Measurements from ENCODE around the gene RAB30.
"Not testable (repeated sequence)": the region's sequence is repeated elsewhere in the genome, so short reads cannot be mapped to it uniquely, and the experiment has no call there.

RAB30 gene

GRCh38 chr11:82945682-82946081, 126.0 kb downstream of the RAB30 start:
- Histone ChIP-seq H3K36me3 (ENCODE audit: low read length) (no peaks in the 10 kb centered on the region), H3K27me3 (ENCODE audit: low read length) (no peaks in the 10 kb centered on the region), H3K9me2 (replicated peaks; ENCODE audit: insufficient read depth, low read length) (no peaks in the 10 kb centered on the region), H3K4me3 (ENCODE audit: insufficient read depth, low read length, poor library complexity, severe bottlenecking) (no peak overlapping the region), H3K9me3 (ENCODE audit: insufficient read depth, low read length) (no peaks in the 10 kb centered on the region), H3K9ac (ENCODE audit: low read length) (no peak overlapping the region), H2AFZ (ENCODE audit: low read depth, low read length, severe bottlenecking) (no peak overlapping the region), H3F3A (ENCODE audit: insufficient read depth) (peaks cover 9% of the 10 kb centered on the region; the same call in 1 of the 2 replicates), H3K4me2 (ENCODE audit: low read depth, low read length, poor library complexity, severe bottlenecking) (no peak overlapping the region), H3K27ac (ENCODE audit: low read depth, low read length) (no peak overlapping the region), H4K20me1 (ENCODE audit: low read depth, low read length) (no peaks in the 10 kb centered on the region), H3K79me2 (ENCODE audit: insufficient read depth, low read length) (no peaks in the 10 kb centered on the region)
- TF ChIP-seq CTCF (IDR thresholded peaks at IDR 0.05; ENCODE audit: insufficient read depth, low read length, poor library complexity, severe bottlenecking) (no peak), EZH2phosphoT487 (conservative IDR thresholded peaks at IDR 0.05; ENCODE audit: low read length) (no peak)

GRCh38 chr11:82945041-82945440, 126.7 kb downstream of the RAB30 start:
- not testable (repeated sequence) for H3K9me2 ChIP-seq (replicated peaks; ENCODE audit: insufficient read depth, low read length); H3K4me3 ChIP-seq (ENCODE audit: insufficient read depth, low read length, poor library complexity, severe bottlenecking); H3K27ac ChIP-seq (ENCODE audit: low read depth, low read length); H3K79me2 ChIP-seq (ENCODE audit: insufficient read depth, low read length); H4K20me1 ChIP-seq (ENCODE audit: low read depth, low read length); H3F3A ChIP-seq (ENCODE audit: insufficient read depth); H3K9ac ChIP-seq (ENCODE audit: low read length); H2AFZ ChIP-seq (ENCODE audit: low read depth, low read length, severe bottlenecking); H3K27me3 ChIP-seq (ENCODE audit: low read length); H3K4me2 ChIP-seq (ENCODE audit: low read depth, low read length, poor library complexity, severe bottlenecking); H3K9me3 ChIP-seq (ENCODE audit: insufficient read depth, low read length); H3K36me3 ChIP-seq (ENCODE audit: low read length)

GRCh38 chr11:82944198-82944597, 127.5 kb downstream of the RAB30 start:
- no peak for TF ChIP-seq EZH2phosphoT487 (conservative IDR thresholded peaks at IDR 0.05; ENCODE audit: low read length)
- Histone ChIP-seq H3K4me3 (ENCODE audit: insufficient read depth, low read length, poor library complexity, severe bottlenecking) (no peak overlapping the region), H4K20me1 (ENCODE audit: low read depth, low read length) (no peaks in the 10 kb centered on the region)

GRCh38 chr11:82943430-82943829, 128.3 kb downstream of the RAB30 start:
- not testable (repeated sequence) for H3K4me3 ChIP-seq (ENCODE audit: insufficient read depth, low read length, poor library complexity, severe bottlenecking); H3K9ac ChIP-seq (ENCODE audit: low read length); H3K27ac ChIP-seq (ENCODE audit: low read depth, low read length); H3K36me3 ChIP-seq (ENCODE audit: low read length); H3K9me2 ChIP-seq (replicated peaks; ENCODE audit: insufficient read depth, low read length); H3K79me2 ChIP-seq (ENCODE audit: insufficient read depth, low read length); H3K27me3 ChIP-seq (ENCODE audit: low read length); H3K9me3 ChIP-seq (ENCODE audit: insufficient read depth, low read length); H4K20me1 ChIP-seq (ENCODE audit: low read depth, low read length); H3F3A ChIP-seq (ENCODE audit: insufficient read depth); H2AFZ ChIP-seq (ENCODE audit: low read depth, low read length, severe bottlenecking); H3K4me2 ChIP-seq (ENCODE audit: low read depth, low read length, poor library complexity, severe bottlenecking)

More at GRCh38 chr11:82944198-82944597, 127.5 kb downstream of the RAB30 start:
- Histone ChIP-seq H3K9me2 (replicated peaks; ENCODE audit: insufficient read depth, low read length) (no peaks in the 10 kb centered on the region), H2AFZ (ENCODE audit: low read depth, low read length, severe bottlenecking) (no peak overlapping the region), H3K9me3 (ENCODE audit: insufficient read depth, low read length) (no peaks in the 10 kb centered on the region), H3K36me3 (ENCODE audit: low read length) (no peaks in the 10 kb centered on the region), H3K9ac (ENCODE audit: low read length) (no peak overlapping the region), H3K4me2 (ENCODE audit: low read depth, low read length, poor library complexity, severe bottlenecking) (no peak overlapping the region), H3F3A (ENCODE audit: insufficient read depth) (peaks cover 9% of the 10 kb centered on the region; the same call in 1 of the 2 replicates), H3K27ac (ENCODE audit: low read depth, low read length) (no peak overlapping the region), H3K79me2 (ENCODE audit: insufficient read depth, low read length) (no peaks in the 10 kb centered on the region), H3K27me3 (ENCODE audit: low read length) (no peaks in the 10 kb centered on the region)

- no peaks in the 10 kb centered on the region for H3K9me2 ChIP-seq (replicated peaks; ENCODE audit: insufficient read depth, low read length)
- no peak overlapping the region for H3K9ac ChIP-seq (ENCODE audit: low read length)
- no peak overlapping the region for H3K4me3 ChIP-seq (ENCODE audit: insufficient read depth, low read length, poor library complexity, severe bottlenecking)
- H3K79me2 ChIP-seq (ENCODE audit: insufficient read depth, low read length): no peaks in the 10 kb centered on the region
- H3K27ac ChIP-seq (ENCODE audit: low read depth, low read length): no peak overlapping the region
- TF ChIP-seq CTCF (IDR thresholded peaks at IDR 0.05; ENCODE audit: insufficient read depth, low read length, poor library complexity, severe bottlenecking) (no peak), EZH2phosphoT487 (conservative IDR thresholded peaks at IDR 0.05; ENCODE audit: low read length) (no peak)
- H3K4me2 ChIP-seq (ENCODE audit: low read depth, low read length, poor library complexity, severe bottlenecking): no peak overlapping the region
- no peaks in the 10 kb centered on the region for H4K20me1 ChIP-seq (ENCODE audit: low read depth, low read length)
- H3K27me3 ChIP-seq (ENCODE audit: low read length): no peaks in the 10 kb centered on the region
- peaks cover 4% of the 10 kb centered on the region; the same call in 1 of the 2 replicates for H3F3A ChIP-seq (ENCODE audit: insufficient read depth)
- no peaks in the 10 kb centered on the region for H3K9me3 ChIP-seq (ENCODE audit: insufficient read depth, low read length)
- H3K36me3 ChIP-seq (ENCODE audit: low read length): no peaks in the 10 kb centered on the region
- H2AFZ ChIP-seq (ENCODE audit: low read depth, low read length, severe bottlenecking): no peak overlapping the region
Measured at GRCh38 chr11:82942376-82942775, 129.3 kb downstream of the RAB30 start.
